ENCODE measurements around the gene SMIM44.

Gene SMIM44

GRCh38 chr19:3442487-3443071, 40.7 kb downstream of the SMIM44 start:
- H3K4me3 Mint-ChIP-seq = no peak overlapping the region
- H3K4me1 Mint-ChIP-seq = peaks cover 32% of the 10 kb centered on the region
- DNase-seq = no peak
- no peak for TF ChIP-seq CTCF (IDR thresholded peaks at IDR 0.05)
- H3K27me3 Mint-ChIP-seq (ENCODE audit: low read depth, poor library complexity) = no peaks in the 10 kb centered on the region
- no peak overlapping the region for H3K27ac Mint-ChIP-seq
- peaks cover 3% of the 10 kb centered on the region for H3K9me3 Mint-ChIP-seq
- peaks cover 4% of the 10 kb centered on the region for H3K36me3 Mint-ChIP-seq (ENCODE audit: low read depth)

- Mint-ChIP-seq H3K27me3 (ENCODE audit: low read depth, poor library complexity) (no peaks in the 10 kb centered on the region), H3K9me3 (peaks cover 3% of the 10 kb centered on the region)
These were observed 41.3 kb downstream of the SMIM44 start for GRCh38 chr19:3441986-3442329.

GRCh38 chr19:3441089-3441985, 41.9 kb downstream of the SMIM44 start:
- Mint-ChIP-seq H3K36me3 (ENCODE audit: low read depth) (peaks cover 9% of the 10 kb centered on the region), H3K27me3 (ENCODE audit: low read depth, poor library complexity) (no peaks in the 10 kb centered on the region), H3K4me3 (no peak overlapping the region), H3K4me1 (peaks cover 32% of the 10 kb centered on the region), H3K27ac (no peak overlapping the region), H3K9me3 (peaks cover 3% of the 10 kb centered on the region)
- no peak for TF ChIP-seq CTCF (IDR thresholded peaks at IDR 0.05)
- DNase-seq = no peak

More at GRCh38 chr19:3441986-3442329, 41.3 kb downstream of the SMIM44 start:
- no peak overlapping the region for H3K27ac Mint-ChIP-seq
- H3K36me3 Mint-ChIP-seq (ENCODE audit: low read depth) = peaks cover 9% of the 10 kb centered on the region
- no peak for DNase-seq
- peaks cover 32% of the 10 kb centered on the region for H3K4me1 Mint-ChIP-seq
- no peak for TF ChIP-seq CTCF (IDR thresholded peaks at IDR 0.05)
- no peak overlapping the region for H3K4me3 Mint-ChIP-seq

GRCh38 chr19:3440082-3440481, 43.2 kb downstream of the SMIM44 start:
- Mint-ChIP-seq H3K27me3 (ENCODE audit: low read depth, poor library complexity) (peaks cover 4% of the 10 kb centered on the region), H3K4me1 (peaks cover 26% of the 10 kb centered on the region), H3K4me3 (no peak overlapping the region), H3K36me3 (ENCODE audit: low read depth) (peaks cover 9% of the 10 kb centered on the region), H3K27ac (no peak overlapping the region), H3K9me3 (peaks cover 3% of the 10 kb centered on the region)
- no peak for TF ChIP-seq CTCF (IDR thresholded peaks at IDR 0.05)
- no peak for DNase-seq

GRCh38 chr19:3434630-3435553, 48.3 kb downstream of the SMIM44 start:
- peaks cover 4% of the 10 kb centered on the region for H3K27me3 Mint-ChIP-seq (ENCODE audit: low read depth, poor library complexity)
- no peak for TF ChIP-seq CTCF (IDR thresholded peaks at IDR 0.05)
- peaks cover 3% of the 10 kb centered on the region for H3K9me3 Mint-ChIP-seq
- H3K4me1 Mint-ChIP-seq = peaks cover 6% of the 10 kb centered on the region
- peak; percentile 96 for DNase-seq
- H3K4me3 Mint-ChIP-seq = peak overlapping the region; percentile 95
- peaks cover 9% of the 10 kb centered on the region for H3K36me3 Mint-ChIP-seq (ENCODE audit: low read depth)
- H3K27ac Mint-ChIP-seq = peak overlapping the region; percentile 100
